DOHH2 (cell line): ENCODE measurements around the gene STARD13.

ENCODE experiments used
- H3F3A ChIP-seq: fragments of 200-600 bp; sonication (generic), shearing (Covaris generic); 2 replicates; pipeline ENCODE4 v1.6.0; 2016; ENCODE audit warnings: antibody characterized with exemption, mild to moderate bottlenecking; ENCODE audit not compliant: control insufficient read depth, insufficient read depth
- H3K27ac ChIP-seq: fragments of 200-600 bp; sonication (generic); 2 replicates; pipeline ENCODE4 v1.5.1; 2014; ENCODE audit warnings: low read depth, mild to moderate bottlenecking, low read length, moderate library complexity
- H3K27me3 ChIP-seq: fragments of 200-600 bp; sonication (generic); 2 replicates; pipeline ENCODE4 v1.6.1; 2014; ENCODE audit warnings: mild to moderate bottlenecking, low read length, mixed read lengths; ENCODE audit not compliant: control insufficient read depth
- H3K36me3 ChIP-seq: fragments of 200-600 bp; sonication (generic); 2 replicates; pipeline ENCODE4 v1.6.1; 2014; ENCODE audit warnings: mild to moderate bottlenecking, low read length, moderate library complexity, mixed read lengths; ENCODE audit not compliant: control insufficient read depth
- H3K4me1 ChIP-seq: fragments of 200-600 bp; sonication (generic); 2 replicates; pipeline ENCODE4 v1.6.1; 2014; ENCODE audit warnings: mild to moderate bottlenecking, low read length, mixed read lengths; ENCODE audit not compliant: control insufficient read depth
- H3K4me2 ChIP-seq: fragments of 200-600 bp; sonication (generic); 2 replicates; pipeline ENCODE4 v1.6.0; 2014; ENCODE audit warnings: mild to moderate bottlenecking, low read length, moderate library complexity
- H3K4me3 ChIP-seq: fragments of 200-600 bp; sonication (generic); 2 replicates; pipeline ENCODE4 v1.5.1; 2014; ENCODE audit warnings: mild to moderate bottlenecking, low read length, mixed read lengths
- H3K79me2 ChIP-seq: fragments of 200-600 bp; sonication (generic); 2 replicates; pipeline ENCODE4 v1.6.1; 2014; ENCODE audit warnings: mild to moderate bottlenecking, low read length, mixed read lengths; ENCODE audit not compliant: control insufficient read depth
- H3K9me2 ChIP-seq: fragments of 200-600 bp; sonication (generic); replicated peaks from 2 replicates; pipeline ENCODE4 v1.6.1; 2014; ENCODE audit warnings: mild to moderate bottlenecking, low read length, mixed read lengths; ENCODE audit not compliant: control insufficient read depth
- H3K9me3 ChIP-seq: fragments of 200-600 bp; sonication (generic); 2 replicates; pipeline ENCODE4 v1.6.1; 2014; ENCODE audit warnings: antibody characterized with exemption, low read length, mixed read lengths; ENCODE audit not compliant: control insufficient read depth, insufficient read depth
- H4K20me1 ChIP-seq: fragments of 200-600 bp; sonication (generic); 2 replicates; pipeline ENCODE4 v1.6.0; 2014; ENCODE audit warnings: low read depth, mild to moderate bottlenecking, antibody characterized with exemption, low read length, moderate library complexity; ENCODE audit not compliant: control insufficient read depth, insufficient read depth
- CTCF ChIP-seq: fragments of 200-600 bp; sonication (generic); IDR thresholded peaks from one replicate; pipeline ENCODE4 v1.5.1; 2014; ENCODE audit warnings: antibody characterized with exemption, mild to moderate bottlenecking, low read depth, low read length; ENCODE audit not compliant: poor library complexity, severe bottlenecking
- EZH2phosphoT487 ChIP-seq: fragments of 200-600 bp; sonication (generic); IDR thresholded peaks from 2 replicates; pipeline ENCODE4 v1.6.1; 2017; ENCODE audit warnings: borderline replicate concordance, mild to moderate bottlenecking, antibody characterized with exemption, low read length, moderate library complexity, mixed read lengths

Gene STARD13

GRCh38 chr13:33207615-33207961 is 78.0 kb downstream of the STARD13 start:
- Histone ChIP-seq H3K79me2 (no peaks in the 10 kb centered on the region), H3F3A (no peaks in the 10 kb centered on the region), H3K4me1 (no peaks in the 10 kb centered on the region), H3K4me2 (no peak overlapping the region), H3K9me2 (no peaks in the 10 kb centered on the region), H4K20me1 (no peaks in the 10 kb centered on the region), H3K27ac (no peak overlapping the region), H3K4me3 (no peak overlapping the region), H3K27me3 (peaks cover 11% of the 10 kb centered on the region), H3K9me3 (no peaks in the 10 kb centered on the region), H3K36me3 (no peaks in the 10 kb centered on the region)
- no peak for TF ChIP-seq EZH2phosphoT487
- TF ChIP-seq CTCF = no peak

GRCh38 chr13:33206945-33207614 is 78.5 kb downstream of the STARD13 start:
- H3K36me3 ChIP-seq = no peaks in the 10 kb centered on the region
- no peaks in the 10 kb centered on the region for H3K4me1 ChIP-seq
- H3K79me2 ChIP-seq = no peaks in the 10 kb centered on the region
- H4K20me1 ChIP-seq = no peaks in the 10 kb centered on the region
- H3K9me2 ChIP-seq = no peaks in the 10 kb centered on the region
- H3K27me3 ChIP-seq = peaks cover 7% of the 10 kb centered on the region
- H3K27ac ChIP-seq = no peak overlapping the region
- no peaks in the 10 kb centered on the region for H3K9me3 ChIP-seq
- no peak overlapping the region for H3K4me3 ChIP-seq
- TF ChIP-seq EZH2phosphoT487 = no peak
- TF ChIP-seq CTCF = no peak
- H3F3A ChIP-seq = no peaks in the 10 kb centered on the region
- H3K4me2 ChIP-seq = no peak overlapping the region

- no peak for TF ChIP-seq CTCF
- no peak overlapping the region for H3K4me3 ChIP-seq
- H3K9me2 ChIP-seq = no peaks in the 10 kb centered on the region
- H3F3A ChIP-seq = no peaks in the 10 kb centered on the region
- H3K36me3 ChIP-seq = no peaks in the 10 kb centered on the region
- H3K9me3 ChIP-seq = no peaks in the 10 kb centered on the region
- H3K79me2 ChIP-seq = no peaks in the 10 kb centered on the region
- H4K20me1 ChIP-seq = no peaks in the 10 kb centered on the region
- H3K27ac ChIP-seq = no peak overlapping the region
- peaks cover 7% of the 10 kb centered on the region for H3K27me3 ChIP-seq
- no peak overlapping the region for H3K4me2 ChIP-seq
- no peaks in the 10 kb centered on the region for H3K4me1 ChIP-seq
These were observed 79.1 kb downstream of the STARD13 start for GRCh38 chr13:33206425-33206824.

- no peaks in the 10 kb centered on the region for H3K36me3 ChIP-seq
- H3K4me3 ChIP-seq = no peak overlapping the region
- TF ChIP-seq EZH2phosphoT487 (no peak), CTCF (no peak)
- H3K27ac ChIP-seq = no peak overlapping the region
- no peaks in the 10 kb centered on the region for H3K9me3 ChIP-seq
- no peaks in the 10 kb centered on the region for H3K4me1 ChIP-seq
- no peaks in the 10 kb centered on the region for H3K9me2 ChIP-seq
- no peaks in the 10 kb centered on the region for H4K20me1 ChIP-seq
- H3K4me2 ChIP-seq = no peak overlapping the region
- H3F3A ChIP-seq = no peaks in the 10 kb centered on the region
- no peaks in the 10 kb centered on the region for H3K79me2 ChIP-seq
- H3K27me3 ChIP-seq = peaks cover 7% of the 10 kb centered on the region
These were observed 79.7 kb downstream of the STARD13 start for GRCh38 chr13:33205804-33206221.
